Measurements from ENCODE around the gene TMEM254.

DNA sequence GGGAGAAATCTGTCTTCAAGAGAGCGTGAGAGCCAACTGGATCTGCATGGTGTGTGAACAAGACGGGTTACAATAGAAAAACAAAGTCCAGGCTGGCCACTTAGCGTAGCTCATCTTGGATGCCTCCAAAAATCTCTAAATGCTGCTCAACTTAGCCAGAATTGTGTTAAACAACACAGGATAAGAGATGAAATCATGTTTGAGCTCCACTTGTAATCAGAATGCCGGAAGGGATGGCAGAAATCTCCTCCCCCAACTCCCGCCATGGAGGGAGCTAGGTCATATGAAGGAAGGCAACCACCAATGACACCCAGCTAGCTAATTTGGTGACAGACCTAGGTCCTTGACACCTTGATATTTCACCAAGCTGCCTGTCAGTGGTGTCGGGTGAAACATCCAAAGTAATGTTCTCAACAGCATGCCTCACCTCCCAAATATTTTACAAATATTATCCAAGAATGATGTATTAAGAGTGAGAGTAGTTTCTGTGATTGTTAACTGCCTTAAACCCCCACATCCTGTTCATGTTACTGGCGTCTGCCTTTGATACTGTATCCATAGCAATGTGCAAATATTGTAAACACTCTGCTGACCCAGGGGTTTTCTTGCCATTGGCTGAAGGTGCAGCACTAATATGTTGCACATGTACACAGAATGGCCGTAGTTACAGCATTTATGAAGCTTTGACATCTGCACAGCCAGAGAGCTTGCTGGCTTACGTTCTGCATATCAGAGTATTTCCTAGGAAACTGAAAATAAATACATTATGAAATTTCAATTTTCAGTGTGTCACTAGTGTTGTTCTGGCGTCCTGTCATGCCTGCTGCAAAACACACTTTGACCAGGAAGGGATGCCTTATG lies 25.8 kb downstream of the TMEM254 start:
- TF ChIP-seq, protein P1, sequence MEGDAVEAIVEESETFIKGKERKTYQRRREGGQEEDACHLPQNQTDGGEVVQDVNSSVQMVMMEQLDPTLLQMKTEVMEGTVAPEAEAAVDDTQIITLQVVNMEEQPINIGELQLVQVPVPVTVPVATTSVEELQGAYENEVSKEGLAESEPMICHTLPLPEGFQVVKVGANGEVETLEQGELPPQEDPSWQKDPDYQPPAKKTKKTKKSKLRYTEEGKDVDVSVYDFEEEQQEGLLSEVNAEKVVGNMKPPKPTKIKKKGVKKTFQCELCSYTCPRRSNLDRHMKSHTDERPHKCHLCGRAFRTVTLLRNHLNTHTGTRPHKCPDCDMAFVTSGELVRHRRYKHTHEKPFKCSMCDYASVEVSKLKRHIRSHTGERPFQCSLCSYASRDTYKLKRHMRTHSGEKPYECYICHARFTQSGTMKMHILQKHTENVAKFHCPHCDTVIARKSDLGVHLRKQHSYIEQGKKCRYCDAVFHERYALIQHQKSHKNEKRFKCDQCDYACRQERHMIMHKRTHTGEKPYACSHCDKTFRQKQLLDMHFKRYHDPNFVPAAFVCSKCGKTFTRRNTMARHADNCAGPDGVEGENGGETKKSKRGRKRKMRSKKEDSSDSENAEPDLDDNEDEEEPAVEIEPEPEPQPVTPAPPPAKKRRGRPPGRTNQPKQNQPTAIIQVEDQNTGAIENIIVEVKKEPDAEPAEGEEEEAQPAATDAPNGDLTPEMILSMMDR (IDR thresholded peaks at IDR 0.05) = no peak
- TF ChIP-seq POLR2A (IDR thresholded peaks at IDR 0.05) = no peak
